Measurements from ENCODE around the gene GIT2. TPM values are rescaled to one million over a fixed set of nuclear protein-coding genes. Genes with fewer than 3 reads are reported as not detected.

Gene GIT2
- total and polyA plus RNA-seq, 2 of the 13 experiments (the other 11 are each of a cell fraction or from before 2014, with no cell fraction given), result 18.4 to 19.8 TPM

GRCh38 chr12:109905301-109905700 lies 90.9 kb downstream of the GIT2 start:
- H3K4me1 ChIP-seq (ENCODE audit: insufficient read depth, low read length), result peaks cover 17% of the 10 kb centered on the region
- no peak overlapping the region for H3K27ac ChIP-seq (ENCODE audit: extremely low read length, insufficient read depth, low read length)
- intact Hi-C loops (cut with micrococcal nuclease; ENCODE audit: unreplicated experiment), result no loop called here
- TF ChIP-seq PCBP1 (IDR thresholded peaks at IDR 0.05; ENCODE audit: borderline replicate concordance, low read depth, low read length) (no peak), ZNF30 (CRISPR knock-in tag; IDR thresholded peaks at IDR 0.05) (no peak), ETS1 (CRISPR knock-in tag; IDR thresholded peaks at IDR 0.05) (no peak), CAMTA2 (CRISPR knock-in tag; IDR thresholded peaks at IDR 0.05; ENCODE audit: borderline replicate concordance) (no peak), ZNF354B (CRISPR knock-in tag; IDR thresholded peaks at IDR 0.05) (no peak), ZFX (CRISPR knock-in tag; IDR thresholded peaks at IDR 0.05; ENCODE audit: low read depth) (no peak), MZF1 (CRISPR knock-in tag; IDR thresholded peaks at IDR 0.05; ENCODE audit: borderline replicate concordance) (no peak), TBL1XR1 (IDR thresholded peaks at IDR 0.05; ENCODE audit: borderline replicate concordance, low read length, partially characterized antibody) (no peak), SIN3A (IDR thresholded peaks at IDR 0.05; ENCODE audit: borderline replicate concordance, low read depth, low read length) (no peak), ZNF784 (CRISPR knock-in tag; IDR thresholded peaks at IDR 0.05; ENCODE audit: borderline replicate concordance) (no peak), MTERF4 (CRISPR knock-in tag; IDR thresholded peaks at IDR 0.05) (no peak), ZNF879 (CRISPR knock-in tag; IDR thresholded peaks at IDR 0.05) (no peak), ZNF276 (CRISPR knock-in tag; IDR thresholded peaks at IDR 0.05; ENCODE audit: low read depth) (no peak), ARHGAP35 (CRISPR knock-in tag; IDR thresholded peaks at IDR 0.05; ENCODE audit: borderline replicate concordance) (no peak), NFYC (CRISPR knock-in tag; IDR thresholded peaks at IDR 0.05) (no peak)
- FAIRE-seq (no peak), ATAC-seq (no peak), DNase-seq (ENCODE audit: low spot score) (no peak)
- BruUV-seq (replicated peaks), result no TSS peak
- H3K9me3 ChIP-seq (ENCODE audit: low read length), result no peaks in the 10 kb centered on the region
- peaks cover 18% of the 10 kb centered on the region for H3K79me2 ChIP-seq (ENCODE audit: insufficient read depth, low read length)
- 95% methylated on average over 10 of the region's 10 CpGs for WGBS (ENCODE audit: low lambda C conversion rate)
- H4K20me1 ChIP-seq (ENCODE audit: insufficient read depth, low read length), result no peaks in the 10 kb centered on the region
- H3K9ac ChIP-seq (ENCODE audit: insufficient read depth, low read depth, low read length), result no peak overlapping the region
- no peak overlapping the region for H3K4me2 ChIP-seq (ENCODE audit: low read depth, low read length)
- ChIA-PET POLR2A (no interaction called here), CTCF (ENCODE audit: low intra/inter-chr PET ratio, low total read pairs) (no interaction called here)
- in situ Hi-C loops (cut with HindIII; ENCODE audit: extremely low pct_ligation_motif_present, low pct_unique_long_range_greater_than_20kb), result no loop called here
- no peaks in the 10 kb centered on the region; a peak in 1 of 5 replicates for H3K27me3 ChIP-seq (ENCODE audit: control insufficient read depth in 1 of 2, insufficient read depth in 2 of 2, low read length in 2 of 2)
- no peak overlapping the region for H2AFZ ChIP-seq (ENCODE audit: low read length)
- no peak overlapping the region for H3K4me3 ChIP-seq (replicated peaks in 1 of 3; ENCODE audit: insufficient read depth in 1 of 3, low read depth in 2 of 3, low read length in 3 of 3)
- peaks cover 10 to 57% of the 10 kb centered on the region in 2 experiments for H3K36me3 ChIP-seq (replicated peaks in 1 of 2; ENCODE audit: control insufficient read depth in 1 of 2, insufficient read depth in 2 of 2, low read length in 2 of 2)

Measured in HepG2 (cell line).